DND-41 (cell line): ENCODE results near the gene CCRL2.

Experiments
- ATAC-seq: fragments of 200-7000 bp; cut with Tn5 transposase; 3 replicates; pipeline ENCODE4 v1.9.1; 2021; ENCODE audit warnings: low read depth; ENCODE audit not compliant: insufficient read depth
- DNase-seq: peaks from one replicate; pipeline ENCODE4 v3.0.0-alpha.2; 2020
- H2AFZ ChIP-seq: 2 replicates; pipeline ENCODE4 v1.6.0; 2012; ENCODE audit warnings: low read depth, low read length
- H3K27ac ChIP-seq: 2 replicates; pipeline ENCODE4 v1.5.1; 2012; ENCODE audit warnings: low read length, inconsistent platforms
- H3K27me3 ChIP-seq: fragments of 200-600 bp; sonication (generic); 2 replicates; pipeline ENCODE4 v1.6.0; 2012; ENCODE audit warnings: low read length, mild to moderate bottlenecking, inconsistent platforms; ENCODE audit not compliant: insufficient read depth, poor library complexity
- H3K36me3 ChIP-seq: 2 replicates; pipeline ENCODE4 v1.5.1; 2012; ENCODE audit warnings: low read length, inconsistent platforms; ENCODE audit not compliant: insufficient read depth
- H3K4me1 ChIP-seq: 2 replicates; pipeline ENCODE4 v1.5.1; 2012; ENCODE audit warnings: mild to moderate bottlenecking, low read length; ENCODE audit not compliant: insufficient read depth
- H3K4me2 ChIP-seq: 2 replicates; pipeline ENCODE4 v1.6.0; 2012; ENCODE audit warnings: mild to moderate bottlenecking, moderate library complexity, low read length, inconsistent platforms; ENCODE audit not compliant: insufficient read depth
- H3K4me3 ChIP-seq, 2 experiments: fragments of 200-600 bp in 1 of 2; shearing (Covaris generic) in 1 of 2; 2 replicates each; pipeline ENCODE4 v1.5.1; 2012 to 2016; ENCODE audit warnings: inconsistent platforms in 2 of 2, low read length in 2 of 2, mild to moderate bottlenecking in 2 of 2, low read depth in 1 of 2, moderate library complexity in 1 of 2
- H3K79me2 ChIP-seq: 2 replicates; pipeline ENCODE4 v1.6.0; 2012; ENCODE audit warnings: low read length, inconsistent platforms; ENCODE audit not compliant: insufficient read depth
- H3K9ac ChIP-seq: 2 replicates; pipeline ENCODE4 v1.6.0; 2012; ENCODE audit warnings: low read depth, mild to moderate bottlenecking, inconsistent platforms, low read length, moderate library complexity
- H3K9me3 ChIP-seq: 2 replicates; pipeline ENCODE4 v1.5.1; 2012; ENCODE audit warnings: low read length, moderate library complexity, mild to moderate bottlenecking, inconsistent platforms; ENCODE audit not compliant: insufficient read depth, severe bottlenecking
- H4K20me1 ChIP-seq: 2 replicates; pipeline ENCODE4 v1.6.0; 2012; ENCODE audit warnings: low read length; ENCODE audit not compliant: insufficient read depth
- CTCF ChIP-seq: IDR thresholded peaks from 2 replicates; pipeline ENCODE4 v1.5.1; 2012; ENCODE audit warnings: borderline replicate concordance, low read length, moderate library complexity, mild to moderate bottlenecking; ENCODE audit not compliant: poor library complexity, severe bottlenecking; ENCODE audit errors: extremely low read depth
- EZH2 ChIP-seq: IDR thresholded peaks from 3 replicates; pipeline ENCODE4 v1.6.1; 2012; ENCODE audit warnings: borderline replicate concordance, low read depth, mild to moderate bottlenecking, moderate library complexity, low read length, inconsistent platforms; ENCODE audit not compliant: severe bottlenecking

CCRL2 gene

GRCh38 chr3:46393011-46393410, 14.0 kb upstream of the CCRL2 start:
- Histone ChIP-seq H3K79me2 (no peaks in the 10 kb centered on the region), H3K27ac (peak overlapping the region; percentile 89), H3K4me1 (peaks cover 44% of the 10 kb centered on the region), H3K4me3 (no peak overlapping the region), H3K9ac (peak overlapping the region; percentile 44; the same call in 1 of the 2 replicates), H3K36me3 (no peaks in the 10 kb centered on the region), H3K27me3 (no peaks in the 10 kb centered on the region), H3K4me2 (no peak overlapping the region), H3K9me3 (no peaks in the 10 kb centered on the region), H2AFZ (peak overlapping the region; percentile 1; the same call in 1 of the 2 replicates), H4K20me1 (no peaks in the 10 kb centered on the region)
- TF ChIP-seq CTCF (no peak), EZH2 (no peak)
- ATAC-seq (no peak), DNase-seq (no peak)

GRCh38 chr3:46393554-46394434, 13.3 kb upstream of the CCRL2 start:
- DNase-seq (peak; percentile 72), ATAC-seq (peak; percentile 92)

GRCh38 chr3:46395210-46395661, 11.8 kb upstream of the CCRL2 start:
- peak; percentile 28 for DNase-seq
- Histone ChIP-seq H3K4me1 (peaks cover 64% of the 10 kb centered on the region), H3K4me3 (no peak overlapping the region), H3K9me3 (no peaks in the 10 kb centered on the region), H3K27ac (peak overlapping the region; percentile 89), H2AFZ (no peak overlapping the region), H3K27me3 (no peaks in the 10 kb centered on the region), H3K9ac (no peak overlapping the region), H3K4me2 (no peak overlapping the region), H3K79me2 (no peaks in the 10 kb centered on the region), H4K20me1 (no peaks in the 10 kb centered on the region), H3K36me3 (no peaks in the 10 kb centered on the region)
- TF ChIP-seq EZH2 (no peak), CTCF (peak; percentile 49)
- ATAC-seq, result no peak

More at GRCh38 chr3:46393554-46394434, 13.3 kb upstream of the CCRL2 start:
- Histone ChIP-seq H3K27ac (peak overlapping the region; percentile 89), H3K79me2 (no peaks in the 10 kb centered on the region), H3K27me3 (no peaks in the 10 kb centered on the region), H3K4me1 (peaks cover 50% of the 10 kb centered on the region), H3K36me3 (no peaks in the 10 kb centered on the region), H3K9ac (peak overlapping the region; percentile 44), H3K4me2 (peak overlapping the region; percentile 17; the same call in 1 of the 2 replicates), H4K20me1 (no peaks in the 10 kb centered on the region), H3K4me3 (no peak overlapping the region; a peak in 1 of 4 replicates), H3K9me3 (no peaks in the 10 kb centered on the region), H2AFZ (peak overlapping the region; percentile 46)
- peak; percentile 55 for TF ChIP-seq CTCF
- TF ChIP-seq EZH2, result no peak
